T1000 (cell line): Measurements from ENCODE around the gene TP53I13.

Source experiments
- DNase-seq: peaks from one replicate; lab custom pipeline; 2025; ENCODE audit warnings: mixed read lengths; lab: John Stamatoyannopoulos, UW

Gene TP53I13

DNA sequence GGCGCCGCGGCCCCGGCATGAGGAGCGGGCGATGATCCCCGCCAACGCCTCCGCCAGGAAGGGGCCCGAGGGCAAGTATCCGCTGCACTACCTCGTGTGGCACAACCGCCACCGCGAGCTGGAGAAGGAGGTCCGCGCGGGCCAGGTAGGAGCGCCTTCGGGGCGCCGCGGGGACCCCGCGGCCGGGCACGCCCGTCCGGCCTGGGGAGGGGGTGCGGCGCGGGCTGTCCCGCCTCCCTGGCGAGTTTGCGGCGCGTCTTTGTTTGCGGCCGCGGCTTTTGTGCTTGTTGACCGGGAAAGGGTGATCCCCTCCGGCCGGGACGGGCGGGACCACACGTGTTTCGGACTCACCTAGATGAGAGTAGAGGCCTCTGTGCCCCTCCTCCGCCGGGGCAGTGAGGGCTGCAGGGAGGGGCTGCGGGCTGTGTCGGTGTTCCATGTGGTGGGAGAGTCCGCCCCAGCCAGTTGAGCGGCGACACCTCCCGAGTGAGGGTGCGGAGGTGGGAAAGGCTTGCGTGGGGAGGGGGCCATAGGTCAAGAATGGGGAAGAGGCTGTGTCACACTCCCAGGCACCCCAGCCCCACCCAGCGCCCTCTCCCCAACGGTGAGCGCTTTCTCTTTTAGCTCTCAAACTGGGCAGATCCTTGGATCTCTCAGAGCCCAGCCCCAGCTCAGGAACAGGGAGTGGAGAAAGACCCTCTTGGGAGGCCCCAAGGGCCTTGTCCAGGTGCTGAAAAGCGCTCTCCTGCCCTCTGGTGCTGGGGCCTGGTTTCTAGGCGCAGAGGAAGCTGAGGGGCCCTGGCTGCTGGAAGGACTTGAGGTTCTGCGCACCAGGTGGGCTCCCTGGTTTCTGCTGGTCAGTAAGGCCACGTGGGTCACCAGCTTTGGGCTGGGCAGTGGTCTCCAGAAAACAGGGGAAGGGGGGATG, 25.4 kb downstream of the TP53I13 start:
- DNase-seq, result no peak

DNA sequence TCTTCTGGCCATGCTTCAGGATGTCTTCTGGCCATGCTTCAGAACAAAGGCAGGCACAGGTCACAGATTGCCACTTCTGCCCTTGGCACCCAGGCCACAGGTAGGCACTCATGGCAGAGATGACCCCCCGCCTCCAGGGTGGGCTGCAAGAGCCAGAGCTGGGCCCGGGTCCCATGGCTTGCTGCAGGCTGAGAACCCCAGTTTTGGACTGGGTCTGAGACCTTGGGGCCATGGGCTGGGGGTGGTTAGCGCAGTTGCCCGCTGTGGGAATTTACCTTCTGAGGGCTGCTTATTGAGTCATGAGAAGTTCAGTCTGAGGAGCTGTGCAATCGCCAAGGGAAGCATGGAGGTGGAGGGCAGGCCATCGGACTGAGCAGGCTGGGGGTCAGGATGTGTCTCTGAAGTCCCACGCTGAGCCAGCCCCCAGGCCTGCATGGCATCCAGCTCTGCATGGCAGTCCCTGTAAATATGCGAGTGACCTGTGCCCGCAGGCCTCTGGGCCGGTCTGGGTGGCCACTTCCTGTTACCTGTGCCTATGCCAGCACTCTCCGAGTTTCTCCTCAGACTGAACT, 26.1 kb downstream of the TP53I13 start:
- no peak for DNase-seq

DNA sequence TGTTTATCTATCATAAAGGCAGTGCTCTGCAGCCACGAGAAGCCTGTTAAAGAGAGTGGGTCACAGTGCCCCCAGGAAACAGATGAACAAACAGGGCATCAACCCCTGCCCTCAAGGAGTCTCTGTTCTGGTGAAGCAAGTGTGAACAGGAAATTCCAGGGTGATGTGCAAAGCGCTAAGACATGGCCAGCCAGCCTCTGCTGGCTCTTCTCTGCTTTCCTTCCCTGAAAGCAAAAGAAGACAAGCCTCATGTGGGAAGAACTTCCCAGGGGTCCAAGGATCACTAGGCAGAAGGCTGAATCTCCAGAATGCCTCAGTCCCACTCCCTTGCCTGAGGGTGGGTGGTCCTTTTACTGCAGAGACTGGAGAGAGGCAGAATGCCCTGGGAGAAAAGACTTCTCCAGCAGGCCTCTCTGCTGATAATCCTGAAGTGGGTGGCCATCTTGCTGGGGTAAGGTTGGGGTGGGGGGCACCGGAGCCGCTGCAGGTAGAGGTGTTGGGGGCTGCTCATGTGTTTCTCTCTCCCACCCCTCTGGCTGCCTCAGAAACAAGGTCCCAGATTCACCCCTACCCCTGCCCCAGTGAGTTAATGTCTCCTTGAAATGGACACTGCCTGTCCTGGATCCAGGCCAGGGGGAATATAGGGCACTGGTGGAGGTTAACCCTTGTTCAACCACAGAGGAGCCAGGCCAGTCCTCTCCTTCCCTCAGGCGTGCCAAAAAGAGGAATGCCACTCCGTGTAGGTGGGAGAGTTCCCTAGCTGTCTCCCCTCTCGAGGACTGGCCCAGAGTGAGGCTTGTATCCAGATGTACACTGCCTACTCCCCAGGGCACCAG, 26.8 kb downstream of the TP53I13 start:
- DNase-seq, result no peak

DNA sequence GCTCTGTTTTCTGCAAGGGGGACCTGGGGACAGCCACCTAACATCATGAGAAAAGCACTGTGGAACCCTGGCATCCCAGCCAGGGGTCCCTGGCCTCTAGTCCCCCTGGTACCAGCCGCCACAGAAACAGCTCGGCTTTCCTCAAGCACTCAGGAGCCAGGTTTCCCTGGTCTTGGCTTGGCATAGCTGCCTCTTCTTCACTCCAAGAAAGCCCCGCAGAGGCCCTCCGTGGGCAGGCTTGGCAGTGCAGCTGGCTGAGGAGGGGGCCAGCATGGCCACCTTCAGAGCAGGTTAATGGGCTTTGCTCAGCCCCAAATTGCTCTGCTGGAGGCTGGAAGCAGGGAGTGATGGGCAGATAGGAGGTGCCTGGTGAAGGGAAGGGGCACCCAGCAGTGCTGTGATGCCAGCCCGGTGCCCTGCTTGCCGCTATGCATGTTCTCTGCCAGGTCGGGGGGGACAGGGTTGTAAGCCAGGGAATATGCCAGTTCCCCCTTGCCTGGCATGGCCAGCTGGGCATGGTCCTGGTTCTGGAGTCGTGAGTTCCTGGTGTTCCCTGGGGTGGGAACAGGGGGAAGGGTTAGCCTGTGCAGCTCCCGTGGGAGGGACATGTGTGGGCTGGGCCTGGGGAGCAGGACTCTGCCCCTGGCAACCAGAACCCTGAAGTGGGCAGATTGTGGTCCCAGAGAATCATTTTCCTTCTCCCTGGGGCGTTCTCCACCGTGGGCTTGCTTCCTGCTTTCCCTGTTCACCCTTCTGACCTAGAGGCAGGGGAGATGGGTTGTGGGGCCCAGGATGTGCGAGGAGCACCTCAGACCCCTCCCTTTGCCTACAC, 27.7 kb downstream of the TP53I13 start:
- DNase-seq, result no peak

GRCh38 chr17:29596811-29597210, 28.3 kb downstream of the TP53I13 start:
- no peak for DNase-seq

GRCh38 chr17:29597361-29598172, 29.1 kb downstream of the TP53I13 start:
- DNase-seq, result no peak

GRCh38 chr17:29603109-29603674, 34.7 kb downstream of the TP53I13 start:
- DNase-seq, result no peak

DNA sequence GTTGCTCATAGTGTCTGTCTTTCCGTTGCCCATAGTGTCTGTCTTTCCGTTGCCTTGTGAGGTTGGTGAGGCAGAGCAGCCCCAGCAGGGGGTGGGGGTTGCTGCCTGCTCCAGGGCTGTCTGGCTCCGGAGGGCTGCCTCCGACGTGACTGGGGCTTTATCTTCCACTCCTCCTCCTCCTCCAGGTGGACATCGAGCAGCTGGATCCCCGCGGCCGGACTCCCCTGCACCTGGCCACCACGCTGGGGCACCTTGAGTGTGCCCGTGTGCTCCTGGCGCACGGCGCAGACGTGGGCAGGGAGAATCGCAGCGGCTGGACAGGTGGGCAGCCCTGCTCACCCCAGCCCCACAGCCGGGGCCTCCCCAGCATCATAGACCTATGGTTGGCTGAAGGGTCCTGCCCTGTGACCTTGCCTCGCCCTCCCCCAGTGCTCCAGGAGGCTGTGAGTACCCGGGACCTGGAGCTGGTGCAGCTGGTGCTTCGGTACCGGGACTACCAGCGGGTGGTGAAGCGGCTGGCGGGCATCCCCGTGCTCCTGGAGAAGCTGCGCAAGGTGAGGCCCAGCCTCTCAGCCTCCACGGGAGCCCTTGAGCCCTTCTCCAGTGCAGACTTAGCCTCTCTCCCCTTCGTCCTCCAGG, 39.2 kb downstream of the TP53I13 start:
- DNase-seq, result no peak

DNA sequence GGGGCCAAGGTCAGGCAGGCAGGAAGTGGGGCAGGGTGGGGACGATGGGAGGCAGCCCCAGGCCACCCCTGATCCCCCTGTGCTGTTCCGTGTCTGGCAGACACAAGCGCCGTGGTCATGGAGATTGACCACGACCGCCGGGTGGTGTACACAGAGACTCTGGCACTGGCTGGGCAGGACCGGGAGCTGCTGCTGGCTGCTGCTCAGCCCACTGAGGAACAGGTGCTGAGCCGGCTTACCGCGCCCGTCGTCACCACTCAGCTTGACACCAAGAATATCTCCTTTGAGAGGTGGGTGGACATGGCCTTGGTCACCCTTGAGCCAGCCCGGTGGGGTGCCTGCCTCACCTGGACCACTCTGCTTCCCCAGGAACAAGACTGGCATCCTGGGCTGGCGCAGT, 40.5 kb downstream of the TP53I13 start:
- DNase-seq, result no peak

DNA sequence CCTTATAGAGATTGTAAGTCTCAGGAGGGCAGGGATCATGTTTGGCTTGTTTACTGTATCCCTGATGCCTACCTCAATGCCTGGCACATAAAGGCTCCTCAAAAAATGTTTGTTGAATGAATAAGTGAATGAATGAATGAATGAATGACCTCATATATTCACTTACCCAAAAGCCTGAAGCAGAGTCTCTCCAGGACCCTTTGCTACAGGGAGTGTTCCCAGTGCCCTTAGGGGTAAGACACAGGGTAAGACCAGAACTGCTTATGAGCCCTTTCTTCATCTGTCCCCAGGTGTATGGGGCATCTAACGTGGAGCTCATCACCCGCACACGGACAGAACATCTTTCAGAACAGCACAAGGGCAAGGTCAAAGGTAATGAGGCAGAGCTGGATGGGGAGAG, 41.9 kb downstream of the TP53I13 start:
- no peak for DNase-seq

DNA sequence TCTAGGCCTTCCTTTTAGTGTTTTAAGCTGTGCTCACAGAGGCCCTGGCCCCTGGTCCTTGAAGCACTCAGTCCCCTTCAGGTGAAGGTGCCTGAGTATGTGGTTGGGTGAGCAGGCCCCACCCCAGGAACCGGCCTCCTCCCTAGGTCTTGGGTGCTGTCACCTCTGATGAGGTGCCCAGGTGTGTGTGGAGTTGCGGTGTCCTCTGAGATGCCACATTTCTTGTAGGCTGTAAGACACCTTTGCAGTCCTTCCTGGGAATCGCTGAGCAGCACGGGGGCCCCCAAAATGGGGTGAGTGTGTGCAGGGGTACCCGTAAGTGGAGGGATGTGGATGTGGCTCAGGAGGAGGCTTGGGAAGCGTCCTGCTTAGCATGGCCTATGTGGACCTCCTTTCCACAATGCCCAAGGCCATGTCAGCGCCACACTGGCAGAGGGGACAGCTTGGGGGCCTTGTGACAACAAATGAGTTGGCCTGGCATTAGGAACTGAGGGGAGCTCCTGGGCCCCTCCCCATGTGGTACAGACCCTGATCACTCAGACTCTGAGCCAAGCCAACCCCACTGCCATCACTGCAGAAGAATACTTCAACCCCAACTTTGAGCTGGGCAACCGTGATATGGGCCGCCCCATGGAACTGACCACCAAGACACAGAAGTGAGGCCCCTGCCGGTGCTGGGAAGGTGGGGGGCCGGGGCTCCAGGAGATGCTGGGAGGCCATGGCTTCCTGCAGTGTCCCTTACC, 43.0 kb downstream of the TP53I13 start:
- no peak for DNase-seq

DNA sequence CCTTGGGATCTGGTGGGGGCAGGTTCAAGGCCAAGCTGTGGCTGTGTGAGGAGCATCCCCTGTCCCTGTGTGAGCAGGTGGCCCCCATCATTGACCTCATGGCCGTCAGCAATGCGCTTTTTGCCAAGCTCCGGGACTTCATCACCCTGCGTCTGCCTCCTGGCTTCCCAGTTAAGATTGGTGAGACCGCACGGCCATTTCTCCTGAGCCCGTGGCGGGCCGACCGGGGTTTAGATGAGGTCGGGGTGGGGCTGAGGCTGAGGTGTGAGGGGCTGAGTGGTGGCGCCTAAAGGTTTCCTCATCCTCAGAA, 43.5 kb downstream of the TP53I13 start:
- DNase-seq, result no peak

DNA sequence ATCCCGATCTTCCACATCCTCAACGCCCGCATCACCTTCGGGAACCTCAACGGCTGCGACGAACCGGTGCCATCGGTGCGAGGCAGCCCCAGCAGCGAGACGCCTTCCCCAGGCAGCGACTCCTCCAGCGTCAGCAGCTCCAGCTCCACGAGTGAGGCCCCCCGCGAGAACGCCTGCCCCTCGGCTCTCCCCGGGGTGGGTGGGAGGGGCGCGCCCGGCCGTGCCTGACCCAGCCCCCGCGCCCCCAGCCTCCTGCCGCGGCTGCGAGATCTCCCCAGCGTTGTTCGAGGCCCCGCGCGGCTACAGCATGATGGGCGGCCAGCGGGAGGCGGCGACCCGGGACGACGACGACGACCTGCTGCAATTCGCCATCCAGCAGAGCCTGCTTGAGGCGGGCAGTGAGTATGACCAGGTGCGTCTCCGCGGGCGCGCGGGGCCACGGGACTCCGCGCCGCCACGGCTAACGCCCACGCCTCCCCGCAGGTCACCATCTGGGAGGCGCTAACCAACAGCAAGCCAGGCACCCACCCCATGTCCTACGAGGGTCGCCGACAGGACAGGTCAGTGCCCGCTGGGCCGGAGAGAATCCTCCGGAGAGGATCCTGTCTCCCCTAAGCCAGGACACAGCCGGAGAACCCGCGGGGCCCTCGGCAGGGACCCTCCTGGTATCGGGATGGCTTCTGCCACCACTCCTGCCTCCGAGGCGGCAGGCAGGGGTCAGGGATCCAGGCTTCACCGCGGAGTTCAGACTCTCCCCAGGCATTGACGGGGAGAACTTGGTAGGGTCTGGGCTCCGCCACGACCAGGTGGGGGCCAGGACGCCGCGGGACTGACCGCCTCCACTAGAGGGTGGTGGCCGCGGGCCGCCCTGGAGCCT, 44.1 kb downstream of the TP53I13 start:
- DNase-seq, result no peak

DNA sequence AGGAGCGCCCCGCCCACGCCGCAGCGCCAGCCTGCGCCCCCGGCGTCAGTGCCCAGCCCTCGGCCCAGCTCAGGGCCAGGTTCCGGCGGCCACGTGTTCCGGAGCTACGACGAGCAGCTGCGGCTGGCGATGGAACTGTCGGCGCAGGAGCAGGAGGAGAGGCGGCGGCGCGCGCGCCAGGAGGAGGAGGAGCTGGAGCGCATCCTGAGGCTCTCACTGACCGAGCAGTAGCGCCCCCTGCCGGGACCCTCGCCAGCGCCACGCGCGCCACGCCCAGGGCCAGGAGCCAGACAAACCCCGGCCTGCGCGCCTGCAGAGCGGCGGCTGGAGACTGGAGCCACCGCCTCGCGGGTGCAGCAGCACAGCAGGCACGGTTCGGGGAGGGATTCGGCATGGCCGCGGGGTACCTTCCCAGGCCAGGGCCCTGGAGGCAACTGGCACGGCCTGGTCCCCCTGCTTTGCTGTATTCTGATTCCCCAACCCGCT, 44.9 kb downstream of the TP53I13 start:
- DNase-seq, result no peak

DNA sequence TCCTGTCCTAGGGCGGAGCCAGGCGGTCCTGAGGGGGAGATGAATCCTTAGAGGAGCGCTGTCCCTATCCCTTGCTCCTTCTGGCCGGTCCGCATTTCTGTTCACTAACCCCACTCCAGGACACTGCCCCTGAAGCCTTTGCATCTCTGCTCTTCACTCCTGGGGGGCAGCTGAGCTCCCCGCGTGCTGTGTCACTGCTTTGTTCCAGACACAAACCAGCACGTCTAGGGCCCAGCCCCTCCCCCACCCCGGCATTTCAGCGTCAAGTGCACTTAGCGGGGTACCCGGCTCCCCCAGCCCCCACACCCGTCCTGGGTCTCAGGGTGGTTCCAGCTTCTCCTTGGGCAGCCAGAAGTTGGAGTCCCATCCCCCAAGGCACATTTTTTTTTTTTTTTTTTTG, 45.4 kb downstream of the TP53I13 start:
- no peak for DNase-seq

GRCh38 chr17:29614349-29615047, 46.0 kb downstream of the TP53I13 start:
- no peak for DNase-seq

DNA sequence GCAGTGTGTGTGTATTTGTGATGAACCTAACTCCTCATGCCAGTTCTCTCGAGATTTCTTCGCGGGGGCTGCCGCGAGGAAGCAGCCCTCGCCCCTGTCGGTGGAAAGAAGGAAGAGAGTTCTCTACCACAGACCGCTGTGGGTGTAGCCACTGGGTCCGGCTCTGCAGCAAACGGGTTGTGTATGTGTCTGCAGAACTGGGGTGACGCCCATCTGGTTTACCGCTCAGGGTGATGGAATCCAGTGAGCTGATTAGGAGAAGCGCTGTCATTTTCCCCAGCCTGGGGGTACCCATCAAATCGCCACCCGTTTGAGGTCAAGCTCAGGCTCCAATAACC, 46.5 kb downstream of the TP53I13 start:
- DNase-seq, result no peak
